Skeletal muscle satellite cell (primary cell): ENCODE results near the gene RAPGEF3.
A peak's percentile ranks its signal among the peaks of the same experiment; 100 is the strongest.

ENCODE experiments used
- H3K27me3 ChIP-seq: 2 replicates; pipeline ENCODE4 v1.7.0; 2013; ENCODE audit warnings: low read length; ENCODE audit not compliant: control insufficient read depth, insufficient read depth
- H3K36me3 ChIP-seq: 2 replicates; pipeline ENCODE4 v1.7.0; 2013; ENCODE audit warnings: mild to moderate bottlenecking, control low read depth, low read length; ENCODE audit not compliant: insufficient read depth
- H3K4me1 ChIP-seq: 2 replicates; pipeline ENCODE4 v1.7.0; 2013; ENCODE audit warnings: low read length; ENCODE audit not compliant: control insufficient read depth, insufficient read depth
- H3K4me2 ChIP-seq: 2 replicates; pipeline ENCODE4 v1.7.0; 2013; ENCODE audit warnings: mild to moderate bottlenecking, low read length
- H3K4me3 ChIP-seq: 2 replicates; pipeline ENCODE4 v1.7.0; 2013; ENCODE audit warnings: low read length
- H3K9ac ChIP-seq: 2 replicates; pipeline ENCODE4 v1.7.0; 2013; ENCODE audit warnings: mild to moderate bottlenecking, low read depth, low read length, moderate library complexity
- H3K9me3 ChIP-seq: replicated peaks from 2 replicates; pipeline ENCODE4 v1.7.0; 2013; ENCODE audit warnings: mild to moderate bottlenecking, control low read depth, low read length

Gene RAPGEF3

DNA sequence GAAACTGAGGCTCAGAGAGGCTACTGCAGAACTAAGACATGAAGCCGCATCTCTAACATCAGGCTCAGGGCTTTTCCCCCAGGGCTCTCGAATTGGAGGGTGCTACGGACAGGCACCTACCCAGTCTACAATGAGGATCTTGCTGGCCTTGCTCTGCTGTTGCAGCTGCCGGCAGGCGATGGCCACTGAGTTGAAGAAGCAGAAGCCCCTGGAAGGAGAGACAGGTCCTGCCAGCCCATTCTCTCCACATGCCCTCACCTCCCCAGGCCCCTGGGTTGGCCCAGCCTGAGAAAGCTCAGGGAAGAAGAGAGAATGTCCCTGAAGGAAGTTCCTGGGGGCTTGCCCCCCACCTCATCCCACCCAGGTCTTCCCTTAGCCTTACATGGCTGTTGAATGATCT lies 30.5 kb upstream of the RAPGEF3 start:
- H3K36me3 ChIP-seq = peaks cover 90% of the 10 kb centered on the region
- H3K4me2 ChIP-seq = no peak overlapping the region
- H3K9ac ChIP-seq = no peak overlapping the region
- H3K27me3 ChIP-seq = no peaks in the 10 kb centered on the region
- H3K9me3 ChIP-seq = no peaks in the 10 kb centered on the region
- no peaks in the 10 kb centered on the region for H3K4me1 ChIP-seq
- H3K4me3 ChIP-seq = no peak overlapping the region

DNA sequence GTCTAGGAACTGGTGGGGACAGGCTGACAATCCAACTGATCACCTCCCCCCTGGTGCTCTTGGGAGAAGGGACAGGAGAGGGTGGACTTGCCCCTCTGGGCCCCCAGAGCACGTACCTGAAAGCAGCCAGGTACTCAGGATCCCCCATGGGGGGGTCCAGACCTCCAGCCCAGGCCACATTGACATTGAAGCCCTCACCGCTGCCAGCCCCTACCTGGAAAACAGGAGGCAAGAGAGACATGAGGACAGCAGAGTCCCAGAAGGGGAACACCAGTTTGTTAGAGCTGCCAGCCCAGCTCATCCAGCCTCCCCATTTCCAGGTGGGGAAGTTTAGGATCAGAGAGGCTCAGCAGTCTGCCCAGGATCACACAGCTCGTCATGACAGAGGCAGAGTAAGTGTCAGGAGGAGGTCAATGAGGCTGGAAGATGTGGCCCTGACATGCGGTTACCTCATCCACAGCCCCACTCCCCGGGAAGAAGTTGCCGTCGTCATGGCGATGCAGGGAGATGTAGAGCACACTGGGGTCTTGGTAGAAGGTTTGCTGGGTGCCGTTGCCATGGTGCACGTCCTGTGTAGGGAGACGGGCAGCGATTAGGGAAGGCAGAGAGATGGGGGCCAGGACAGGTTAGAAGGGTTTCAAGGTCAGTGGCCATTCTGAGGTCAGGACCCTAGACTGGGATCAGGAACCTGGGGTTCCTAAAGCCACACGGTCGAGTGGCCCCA lies 29.1 kb upstream of the RAPGEF3 start:
- Histone ChIP-seq H3K4me2 (no peak overlapping the region), H3K9ac (no peak overlapping the region), H3K36me3 (peaks cover 93% of the 10 kb centered on the region), H3K27me3 (no peaks in the 10 kb centered on the region), H3K4me3 (no peak overlapping the region), H3K4me1 (no peaks in the 10 kb centered on the region), H3K9me3 (no peaks in the 10 kb centered on the region)

DNA sequence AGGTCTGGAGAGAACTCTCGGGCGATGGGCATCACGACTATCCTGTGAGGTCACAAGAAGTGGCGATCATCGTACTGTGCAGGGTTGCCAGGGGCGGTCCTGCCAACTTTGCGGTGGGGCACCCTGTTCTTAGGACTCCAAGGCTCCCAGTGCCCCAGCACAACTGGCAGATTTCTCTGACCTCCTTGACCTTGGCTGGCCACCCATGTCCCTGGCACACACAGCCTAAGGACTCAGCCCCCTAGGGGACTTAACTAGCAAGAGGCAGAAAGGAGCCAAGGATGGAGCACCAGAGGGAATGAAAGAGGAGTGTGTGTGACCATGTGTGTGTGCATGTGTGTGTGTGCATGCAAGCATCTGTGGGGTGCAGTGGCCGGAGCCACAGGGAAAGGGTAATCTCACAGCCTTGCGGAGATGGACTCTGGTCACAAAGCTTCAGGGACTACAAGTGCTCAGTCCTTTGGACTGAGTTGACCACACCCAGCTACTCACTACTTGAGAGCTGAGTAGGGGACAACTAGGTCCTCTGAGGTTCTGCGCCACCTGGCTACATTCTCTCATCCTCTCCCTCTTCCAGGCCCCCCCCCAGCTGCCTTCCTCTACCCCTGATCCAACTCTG lies 28.1 kb upstream of the RAPGEF3 start:
- Histone ChIP-seq H3K9me3 (no peaks in the 10 kb centered on the region), H3K36me3 (peaks cover 96% of the 10 kb centered on the region), H3K4me3 (no peak overlapping the region), H3K27me3 (no peaks in the 10 kb centered on the region), H3K4me1 (no peaks in the 10 kb centered on the region), H3K4me2 (no peak overlapping the region), H3K9ac (peak overlapping the region; percentile 41)

DNA sequence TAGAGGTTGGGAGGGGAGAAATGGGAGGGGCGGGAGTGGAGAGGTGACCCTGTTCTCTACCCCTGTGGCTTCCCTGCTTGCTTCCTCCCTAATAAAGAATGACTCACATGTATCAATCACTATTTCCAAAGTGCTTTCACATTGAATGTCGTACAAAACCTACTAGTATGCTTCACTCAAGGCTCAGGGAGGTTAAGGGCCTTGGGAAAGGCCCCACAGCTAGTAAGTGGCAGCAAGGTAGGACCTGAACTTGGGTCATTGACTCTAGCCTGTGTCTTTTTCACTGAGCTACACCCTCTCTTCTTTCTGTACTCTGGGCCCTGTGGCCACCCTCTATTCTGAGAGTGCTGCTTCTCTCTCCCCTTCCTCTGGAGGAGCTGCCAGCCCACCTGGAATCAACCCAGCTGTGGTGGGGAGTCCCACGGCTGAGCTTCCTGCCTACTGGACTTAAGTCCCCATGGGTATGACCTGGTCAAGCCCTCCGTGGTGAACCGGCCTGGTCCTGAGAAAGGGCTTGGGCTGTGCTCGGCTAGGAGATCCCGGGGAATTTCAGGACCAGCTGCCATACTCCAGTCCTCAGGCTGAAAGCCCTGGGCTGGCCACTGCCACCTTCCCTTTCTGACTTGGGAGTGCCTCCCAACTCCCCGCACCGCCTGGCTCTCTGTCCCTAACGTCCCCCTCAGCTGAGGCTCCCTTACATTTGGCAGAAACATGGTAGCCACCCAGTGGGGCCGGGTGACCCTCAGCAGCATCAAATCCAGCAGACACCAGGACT lies 27.4 kb upstream of the RAPGEF3 start:
- H3K36me3 ChIP-seq = peaks cover 99% of the 10 kb centered on the region
- H3K4me2 ChIP-seq = no peak overlapping the region
- no peaks in the 10 kb centered on the region for H3K27me3 ChIP-seq

DNA sequence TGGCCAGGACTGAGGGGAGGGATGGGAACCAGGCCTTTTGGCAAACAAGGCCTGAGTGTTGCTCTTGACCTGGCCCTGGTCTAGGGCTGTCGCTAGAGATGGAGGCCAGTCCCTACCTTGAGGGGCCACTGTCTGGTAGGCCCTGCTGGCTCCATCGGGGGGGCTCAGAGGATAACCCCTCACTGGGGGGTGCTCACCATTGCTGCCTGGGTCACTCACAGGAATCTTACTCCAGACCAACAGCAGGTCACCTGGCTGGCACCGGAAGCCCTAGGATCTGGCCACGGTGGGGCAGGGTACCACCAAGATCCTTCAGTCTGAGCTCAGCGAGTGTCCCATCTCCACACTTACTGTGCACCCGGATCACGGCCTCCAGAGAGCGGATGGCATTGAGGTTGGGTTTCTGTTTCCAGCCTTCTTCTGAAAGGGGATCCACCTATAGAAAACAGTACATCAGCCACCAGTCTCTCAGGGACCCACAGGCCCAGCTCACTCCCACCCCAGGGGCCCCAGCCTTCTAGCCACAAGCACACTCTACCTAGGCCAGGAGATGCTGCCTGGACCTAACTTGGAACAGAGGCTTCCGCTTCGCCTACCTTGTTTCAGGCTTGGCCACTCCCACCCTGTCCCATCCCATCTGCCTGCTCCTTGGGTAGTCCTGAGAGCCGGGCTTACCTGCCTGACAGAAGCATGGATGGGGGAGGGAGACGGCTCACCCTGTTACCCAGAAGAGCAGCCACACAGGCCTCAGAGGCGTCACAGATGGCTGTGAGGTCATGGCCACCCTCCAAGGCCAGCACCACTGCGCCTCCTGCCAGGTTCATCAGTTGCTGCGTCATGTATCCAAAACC lies 26.6 kb upstream of the RAPGEF3 start:
- H3K9me3 ChIP-seq = no peaks in the 10 kb centered on the region
- H3K27me3 ChIP-seq = no peaks in the 10 kb centered on the region
- peaks cover 92% of the 10 kb centered on the region for H3K36me3 ChIP-seq
- H3K9ac ChIP-seq = no peak overlapping the region
- H3K4me2 ChIP-seq = no peak overlapping the region
- H3K4me3 ChIP-seq = no peak overlapping the region
- H3K4me1 ChIP-seq = no peaks in the 10 kb centered on the region

More for the DNA sequence above, 27.4 kb upstream of the RAPGEF3 start:
- Histone ChIP-seq H3K9ac (peak overlapping the region; percentile 41), H3K9me3 (no peaks in the 10 kb centered on the region), H3K4me3 (no peak overlapping the region), H3K4me1 (no peaks in the 10 kb centered on the region)

DNA sequence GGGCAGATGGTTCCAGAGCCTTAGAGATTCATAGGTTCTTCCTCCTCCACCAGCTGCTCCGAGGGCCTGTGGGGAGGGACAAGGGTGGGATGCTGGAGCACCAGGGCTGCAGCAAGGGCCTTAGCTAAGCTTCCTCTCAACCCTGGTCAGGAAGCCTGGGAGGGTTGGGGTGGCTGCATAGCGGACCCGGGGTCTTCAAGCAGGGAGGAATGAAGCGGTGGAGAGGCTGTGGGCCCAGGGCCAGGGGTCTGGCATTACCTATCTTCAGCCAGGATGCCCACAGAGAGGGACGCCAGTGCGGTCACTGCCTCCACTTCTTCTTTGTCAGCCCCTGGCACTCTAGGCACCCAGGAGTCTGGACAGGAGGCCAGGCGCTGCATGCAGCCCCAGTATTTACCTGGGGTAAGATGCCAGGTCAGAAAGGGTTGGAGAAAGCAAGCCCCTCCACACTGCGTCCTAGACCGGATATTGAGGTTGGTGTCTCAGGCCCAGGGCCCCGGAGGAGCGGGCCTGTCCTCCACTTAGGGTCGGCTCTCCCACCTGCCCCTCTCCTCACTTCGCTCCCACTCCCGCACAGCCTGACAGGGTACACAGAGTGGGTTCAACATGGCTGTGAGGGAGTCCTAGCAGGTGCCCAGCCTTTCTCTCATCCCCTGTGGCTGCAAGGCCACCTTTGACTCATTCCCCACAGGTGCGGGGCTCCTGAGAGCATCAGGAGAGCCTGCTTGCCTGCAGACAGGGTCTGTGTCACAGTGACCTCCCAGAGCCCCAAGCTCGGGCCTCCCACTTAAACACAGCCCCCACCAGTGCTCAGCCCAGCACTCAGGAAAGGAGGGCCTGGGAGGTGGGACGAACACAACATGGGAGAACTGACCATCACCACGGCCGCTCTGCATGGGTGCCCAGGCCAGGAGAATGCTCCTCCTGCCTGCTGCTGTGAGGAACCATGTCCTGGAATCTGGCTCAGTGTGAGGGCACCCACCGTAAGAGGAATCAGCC lies 25.4 kb upstream of the RAPGEF3 start:
- Histone ChIP-seq H3K4me1 (no peaks in the 10 kb centered on the region), H3K4me2 (no peak overlapping the region), H3K9ac (no peak overlapping the region), H3K4me3 (no peak overlapping the region), H3K27me3 (no peaks in the 10 kb centered on the region), H3K36me3 (peaks cover 82% of the 10 kb centered on the region), H3K9me3 (no peaks in the 10 kb centered on the region)

DNA sequence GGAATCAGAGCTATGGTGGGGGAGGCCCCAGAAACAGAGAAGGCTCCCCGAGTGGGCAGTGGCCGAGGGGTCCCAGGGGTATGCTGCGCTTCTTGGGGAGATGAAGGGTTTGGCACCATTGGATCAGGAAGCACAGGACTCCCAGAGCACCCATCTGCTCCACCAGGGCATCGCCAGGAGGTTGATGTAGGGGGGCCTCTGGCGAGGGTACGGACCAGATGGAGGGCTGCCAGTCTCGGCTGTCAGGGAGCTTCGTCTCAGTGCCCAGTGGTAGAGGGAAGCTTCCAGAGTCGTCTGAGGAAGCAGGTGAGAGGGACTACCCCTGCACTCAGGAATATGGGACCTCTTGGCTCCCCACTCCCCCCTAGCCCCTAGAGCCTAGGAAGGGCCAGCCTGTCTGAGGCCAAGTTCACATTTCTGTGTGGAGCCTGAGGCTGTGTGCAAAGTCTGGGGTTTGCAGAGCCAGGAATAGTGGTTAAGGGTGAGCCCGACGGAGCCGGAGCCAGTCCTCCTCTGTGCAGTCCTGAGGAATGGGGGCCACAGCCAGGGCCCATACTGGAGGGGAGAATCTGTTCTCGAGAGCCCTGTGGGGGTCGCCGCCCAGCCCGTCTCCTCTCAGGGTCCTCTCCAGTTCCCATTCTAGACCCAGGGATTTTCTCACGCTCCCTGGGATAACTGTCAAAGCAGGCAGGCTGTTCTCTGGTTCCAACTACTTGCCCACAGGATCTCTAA lies 24.5 kb upstream of the RAPGEF3 start:
- peaks cover 72% of the 10 kb centered on the region for H3K36me3 ChIP-seq
- no peak overlapping the region for H3K4me3 ChIP-seq
- peaks cover 7% of the 10 kb centered on the region for H3K4me1 ChIP-seq
- no peak overlapping the region for H3K9ac ChIP-seq
- H3K27me3 ChIP-seq = no peaks in the 10 kb centered on the region
- no peak overlapping the region for H3K4me2 ChIP-seq
- H3K9me3 ChIP-seq = no peaks in the 10 kb centered on the region

DNA sequence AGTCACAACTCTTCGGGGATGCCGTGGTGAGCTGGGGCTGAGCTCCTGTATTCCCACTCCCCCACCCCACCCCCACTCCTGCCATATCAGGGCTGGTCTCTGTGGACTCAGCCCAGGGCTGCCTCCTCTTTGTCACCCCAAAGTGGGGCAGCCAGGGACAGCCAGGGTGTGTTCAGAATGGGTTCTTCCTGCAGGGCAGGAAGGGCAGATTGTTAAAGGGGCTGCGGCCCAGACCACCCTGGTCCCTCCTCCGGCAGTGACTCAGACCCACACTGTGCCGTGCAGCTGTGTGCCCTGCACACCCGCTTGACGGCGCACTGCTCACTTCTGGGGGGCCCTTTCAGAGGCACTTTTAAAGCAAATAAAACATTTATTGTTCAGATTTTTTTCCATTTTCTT lies 23.7 kb upstream of the RAPGEF3 start:
- H3K4me1 ChIP-seq = peaks cover 15% of the 10 kb centered on the region
- no peak overlapping the region for H3K9ac ChIP-seq
- no peaks in the 10 kb centered on the region for H3K9me3 ChIP-seq
- no peaks in the 10 kb centered on the region for H3K27me3 ChIP-seq
- H3K36me3 ChIP-seq = peaks cover 64% of the 10 kb centered on the region
- H3K4me2 ChIP-seq = no peak overlapping the region
- H3K4me3 ChIP-seq = no peak overlapping the region

DNA sequence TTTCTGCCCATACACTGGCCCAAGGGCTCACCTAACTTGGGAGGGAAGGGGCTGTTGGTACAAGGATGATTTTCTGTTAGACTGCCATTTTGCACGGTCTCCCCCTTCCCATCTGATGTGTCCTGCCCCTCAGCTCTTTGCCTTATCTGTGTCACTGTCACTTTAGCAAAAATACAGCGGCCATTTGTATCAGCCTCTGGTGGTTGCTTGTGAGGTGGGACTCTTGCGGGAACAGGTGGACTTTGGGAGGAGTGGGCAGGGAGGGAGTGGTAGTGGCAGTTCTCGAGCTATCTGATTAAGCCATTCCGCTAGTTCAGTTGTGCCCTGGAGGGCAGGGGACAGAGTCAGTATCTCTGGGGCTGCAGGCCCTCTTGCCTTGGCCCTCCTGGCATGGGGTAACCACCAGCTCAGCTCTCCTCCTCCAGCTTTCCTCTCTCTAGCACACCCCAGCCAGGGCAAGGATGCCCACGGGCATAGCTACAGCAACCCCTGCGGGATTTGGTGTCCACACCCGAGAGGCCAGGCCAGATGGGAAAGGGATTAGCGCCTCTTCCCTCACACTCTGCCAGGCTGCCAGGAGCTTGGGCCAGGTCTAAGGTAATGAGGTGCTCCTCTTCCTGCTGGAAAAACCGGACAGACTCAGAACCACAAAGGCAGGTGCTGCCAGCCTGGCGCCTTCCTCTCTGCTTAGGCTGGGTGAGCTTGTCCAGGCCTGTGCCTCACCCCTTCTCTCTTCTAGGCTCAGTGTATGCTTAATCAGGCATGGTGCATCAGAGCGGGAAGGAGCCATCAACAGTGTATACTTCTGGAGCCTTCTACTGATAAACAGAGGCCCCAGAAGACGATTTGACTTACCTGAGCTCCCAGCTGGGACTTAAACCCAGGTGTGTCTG lies 23.0 kb upstream of the RAPGEF3 start:
- H3K9me3 ChIP-seq = no peaks in the 10 kb centered on the region
- H3K36me3 ChIP-seq = peaks cover 58% of the 10 kb centered on the region
- H3K4me2 ChIP-seq = no peak overlapping the region
- H3K4me3 ChIP-seq = no peak overlapping the region
- H3K9ac ChIP-seq = no peak overlapping the region
- peaks cover 22% of the 10 kb centered on the region for H3K4me1 ChIP-seq
- no peaks in the 10 kb centered on the region for H3K27me3 ChIP-seq
